Measurements from ENCODE around the gene CRELD2. TPM values are rescaled to one million over a fixed set of nuclear protein-coding genes. Genes with fewer than 3 reads are reported as not detected.

The CRELD2 gene
- total and polyA plus RNA-seq, 2 of the 8 experiments (the other 6 are each of a cell fraction or from before 2014, with no cell fraction given): 24.5 to 36.6 TPM

- H3K18ac ChIP-seq (ENCODE audit: extremely low read depth, low read length): no peak overlapping the region
- H2BK20ac ChIP-seq (ENCODE audit: low read length): no peak overlapping the region
- no peak overlapping the region for H3K23ac ChIP-seq (ENCODE audit: insufficient read length)
- no peak overlapping the region for H4K91ac ChIP-seq (replicated peaks; ENCODE audit: insufficient read length, low read length)
- no peaks in the 10 kb centered on the region for H3K79me2 ChIP-seq (ENCODE audit: control insufficient read depth in 1 of 2, insufficient read depth in 2 of 2, low read length in 2 of 2)
- H4K8ac ChIP-seq (ENCODE audit: extremely low read depth, insufficient read depth, low read length): 0 out of 2 replicates have a peak overlapping the region, but pooled peaks have one; percentile 14
- H2BK12ac ChIP-seq (ENCODE audit: low read depth, low read length): no peak overlapping the region
- H3K23me2 ChIP-seq (ENCODE audit: low read depth, low read length): no peaks in the 10 kb centered on the region
- H3K79me1 ChIP-seq (ENCODE audit: low read depth, low read length): peaks cover 2% of the 10 kb centered on the region; the same call in 1 of the 2 replicates
- H4K20me1 ChIP-seq (replicated peaks in 1 of 2; ENCODE audit: control insufficient read depth in 1 of 2, insufficient read depth in 2 of 2, low read length in 2 of 2): peaks cover 2 to 13% of the 10 kb centered on the region in 2 experiments
- H3K4ac ChIP-seq (replicated peaks; ENCODE audit: insufficient read length, low read depth, low read length): no peak overlapping the region
- H3K36me3 ChIP-seq (ENCODE audit: control insufficient read depth in 2 of 4, insufficient read depth in 4 of 4, low read length in 3 of 4): peaks cover 0 to 20% (median 4%) of the 10 kb centered on the region in 4 experiments; a peak in 5 of 8 replicates
- H2BK5ac ChIP-seq (ENCODE audit: low read depth, low read length): no peak overlapping the region
- H3K4me1 ChIP-seq (replicated peaks in 1 of 4; ENCODE audit: control insufficient read depth in 3 of 4, insufficient read depth in 4 of 4, low read length in 3 of 4): no peaks in the 10 kb centered on the region
- no peaks in the 10 kb centered on the region; a peak in 1 of 4 replicates for H3K9me3 ChIP-seq (ENCODE audit: insufficient read depth in 2 of 2, low read depth in 1 of 2, low read length in 1 of 2)
- no peak overlapping the region for H3K27ac ChIP-seq (ENCODE audit: low read depth, low read length)
- no peak overlapping the region for H2AK5ac ChIP-seq (ENCODE audit: low read depth, low read length)
- FAIRE-seq (no peak), DNase-seq (ENCODE audit: low read depth in 1 of 2, low spot score in 2 of 2) (no peak)
- H3K56ac ChIP-seq (replicated peaks; ENCODE audit: insufficient read length, low read depth, low read length): no peak overlapping the region
- no peak overlapping the region for H2AFZ ChIP-seq (ENCODE audit: low read length)
- no peak overlapping the region for H2BK15ac ChIP-seq (ENCODE audit: low read length)
- no peak overlapping the region for H3K4me2 ChIP-seq (ENCODE audit: insufficient read depth in 1 of 2, low read depth in 2 of 2, low read length in 2 of 2)
- H4K5ac ChIP-seq (ENCODE audit: insufficient read length, low read depth, low read length): no peak overlapping the region
- no peak overlapping the region for H3K9ac ChIP-seq (replicated peaks in 1 of 4; ENCODE audit: extremely low read depth in 1 of 4, low read depth in 3 of 4, low read length in 3 of 4)
- no peak overlapping the region for H3K4me3 ChIP-seq (ENCODE audit: extremely low read depth in 1 of 4, insufficient read depth in 2 of 4, low read depth in 3 of 4, low read length in 4 of 4)
- no peak overlapping the region for H3K14ac ChIP-seq (ENCODE audit: insufficient read length)
- ChIA-PET CTCF (ENCODE audit: partially characterized antibody) (no interaction called here), POLR2A (ENCODE audit: partially characterized antibody) (interaction anchor here (0.6 kb wide), 1 partner anchor 9 kb away, joined by 3 read pairs; no protein-coding TSS in a partner anchor)
- no peak overlapping the region for H2BK120ac ChIP-seq (replicated peaks; ENCODE audit: low read depth, low read length)
- no peaks in the 10 kb centered on the region for H3K27me3 ChIP-seq (replicated peaks in 1 of 4; ENCODE audit: control insufficient read depth in 3 of 4, extremely low read depth in 1 of 4, insufficient read depth in 3 of 4, low read length in 3 of 4)
- 96% methylated on average over 19 of the region's 19 CpGs; no CpG with 5 or more reads in 1 of the 2 experiments for WGBS, 2 experiments (ENCODE audit: extremely low coverage in 1 of 2, insufficient coverage in 1 of 2, insufficient read length in 1 of 2, insufficient replicate concordance in 2 of 2, low coverage in 1 of 2, low lambda C conversion rate in 2 of 2, missing lambda C conversion rate in 1 of 2)
- TF ChIP-seq SIN3A (conservative IDR thresholded peaks at IDR 0.05 in 1 of 2, IDR thresholded peaks at IDR 0.05 in 1 of 2; ENCODE audit: low read depth in 1 of 2, low read length in 2 of 2) (no peak), PHF8 (conservative IDR thresholded peaks at IDR 0.05; ENCODE audit: low read depth, low read length) (no peak), RAD21 (IDR thresholded peaks at IDR 0.05 in 1 of 2, conservative IDR thresholded peaks at IDR 0.05 in 1 of 2; ENCODE audit: low read depth in 2 of 2, low read length in 2 of 2) (no peak), SP4 (IDR thresholded peaks at IDR 0.05; ENCODE audit: low read length) (no peak), SUZ12 (IDR thresholded peaks at IDR 0.05; ENCODE audit: low read length) (no peak), POU5F1 (IDR thresholded peaks at IDR 0.05; ENCODE audit: low read depth, low read length) (no peak), CHD2 (IDR thresholded peaks at IDR 0.05; ENCODE audit: low read length) (no peak), KDM1A (IDR thresholded peaks at IDR 0.05; ENCODE audit: borderline replicate concordance, low read length) (no peak), BCL11A (IDR thresholded peaks at IDR 0.05; ENCODE audit: low read depth in 2 of 2, low read length in 2 of 2) (no peak), GTF2F1 (IDR thresholded peaks at IDR 0.05; ENCODE audit: borderline replicate concordance, low read depth, low read length) (no peak), RFX5 (IDR thresholded peaks at IDR 0.05; ENCODE audit: borderline replicate concordance, low read depth, low read length) (no peak)
- TF ChIP-seq, protein P1, sequence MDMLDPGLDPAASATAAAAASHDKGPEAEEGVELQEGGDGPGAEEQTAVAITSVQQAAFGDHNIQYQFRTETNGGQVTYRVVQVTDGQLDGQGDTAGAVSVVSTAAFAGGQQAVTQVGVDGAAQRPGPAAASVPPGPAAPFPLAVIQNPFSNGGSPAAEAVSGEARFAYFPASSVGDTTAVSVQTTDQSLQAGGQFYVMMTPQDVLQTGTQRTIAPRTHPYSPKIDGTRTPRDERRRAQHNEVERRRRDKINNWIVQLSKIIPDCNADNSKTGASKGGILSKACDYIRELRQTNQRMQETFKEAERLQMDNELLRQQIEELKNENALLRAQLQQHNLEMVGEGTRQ (IDR thresholded peaks at IDR 0.05; ENCODE audit: low read length): no peak
Measured at GRCh38 chr22:49907807-49908206, 10.6 kb upstream of the CRELD2 start.
